Thyroid gland (tissue), 4 donors: ENCODE data around the gene HELT. TPM values are rescaled to one million over a fixed set of nuclear protein-coding genes. Genes with fewer than 3 reads are reported as not detected.

Source experiments
- DNase-seq, 2 donors: peaks; one replicate each; pipeline ENCODE4 v3.0.0-alpha.2; 2019
- H3K27ac ChIP-seq, 3 donors: fragments of 200-600 bp; sonication (generic); 1 replicate in 2 of 3; 2 replicates in 1 of 3; pipeline ENCODE4 v1.5.1; 2016 to 2019; ENCODE audit warnings: mild to moderate bottlenecking in 1 of 3, moderate library complexity in 1 of 3
- H3K27me3 ChIP-seq: fragments of 200-600 bp; sonication (generic); one replicate; pipeline ENCODE4 v1.5.1; 2019
- H3K36me3 ChIP-seq, 2 donors: fragments of 200-600 bp; sonication (generic); one replicate each; pipeline ENCODE4 v1.5.1; 2016 to 2019
- H3K4me1 ChIP-seq, 2 donors: fragments of 200-600 bp; sonication (generic); one replicate each; pipeline ENCODE4 v1.5.1; 2017 to 2019
- H3K4me3 ChIP-seq, 3 donors: fragments of 200-600 bp; sonication (generic); replicated peaks in 1 of 3; 1 replicate in 2 of 3; 2 replicates in 1 of 3; pipeline ENCODE4 v1.5.1; 2016; ENCODE audit warnings: mild to moderate bottlenecking in 1 of 3
- H3K9me3 ChIP-seq: fragments of 200-600 bp; sonication (generic); one replicate; pipeline ENCODE4 v1.5.1; 2017
- POLR2A ChIP-seq, 2 donors: fragments of 450-650 bp; IDR thresholded peaks; one replicate each; pipeline ENCODE4 v1.6.1; 2017; ENCODE audit warnings: antibody characterized with exemption in 2 of 2, mild to moderate bottlenecking in 2 of 2, moderate library complexity in 1 of 2
- WGBS, 2 donors: methylation state at CpG; one replicate each; pipeline ENCODE4 v1.1.5; 2017; 5-methylcytosine and 5-hydroxymethylcytosine counted together
- intact Hi-C: fragments of 100-400 bp; cut with DNase I; formaldehyde crosslinking; loops from one replicate; pipeline ENCODE4 v1.15.1; 2023
- total RNA-seq, 4 donors: library from RNA; depleted of rRNA; stranded (reverse); fragments of >200 nt; gene quantifications; one replicate each; pipeline ENCODE4 v1.2.3, GENCODE V29; 2016
- TF ChIP-seq, protein P1 (sequence below), 6 experiments: fragments of 200-600 bp in 3 of 6; fragments of 450-650 bp in 3 of 6; sonication (generic) in 3 of 6; IDR thresholded peaks; one replicate each; pipeline ENCODE4 v1.5.1; 2016 to 2019; ENCODE audit warnings: antibody characterized with exemption in 6 of 6, mild to moderate bottlenecking in 2 of 6, inconsistent platforms in 1 of 6, moderate library complexity in 1 of 6

HELT gene
- total RNA-seq, 4 donors from 2014 or later: not detected

DNA sequence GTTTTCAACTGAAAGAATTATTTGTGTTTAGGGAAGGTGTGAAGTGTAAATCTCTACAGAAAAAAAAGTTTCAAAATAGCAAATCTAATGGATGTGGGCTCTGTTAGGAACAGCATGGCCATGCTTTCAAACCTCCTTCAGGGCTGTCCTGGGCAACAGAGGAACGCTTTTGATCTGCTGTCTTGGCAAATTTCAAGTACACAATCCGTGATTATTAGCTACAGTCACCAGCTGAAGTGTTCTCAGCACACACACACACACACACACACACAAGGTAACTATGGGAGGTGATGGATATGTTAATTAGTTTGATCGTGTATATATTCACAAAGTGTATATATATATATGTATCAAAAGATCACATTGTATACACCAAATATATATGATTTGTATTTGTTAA is 40.5 kb upstream of the HELT start:
- intact Hi-C loops: no loop called here
- Histone ChIP-seq H3K4me1 (no peaks in the 10 kb centered on the region), H3K27me3 (no peaks in the 10 kb centered on the region), H3K9me3 (no peaks in the 10 kb centered on the region), H3K4me3 (no peak overlapping the region), H3K27ac (no peak overlapping the region), H3K36me3 (no peaks in the 10 kb centered on the region)
- 46 to 65% methylated on average over 3 of the region's 3 CpGs for WGBS, 2 donors
- TF ChIP-seq, protein P1, sequence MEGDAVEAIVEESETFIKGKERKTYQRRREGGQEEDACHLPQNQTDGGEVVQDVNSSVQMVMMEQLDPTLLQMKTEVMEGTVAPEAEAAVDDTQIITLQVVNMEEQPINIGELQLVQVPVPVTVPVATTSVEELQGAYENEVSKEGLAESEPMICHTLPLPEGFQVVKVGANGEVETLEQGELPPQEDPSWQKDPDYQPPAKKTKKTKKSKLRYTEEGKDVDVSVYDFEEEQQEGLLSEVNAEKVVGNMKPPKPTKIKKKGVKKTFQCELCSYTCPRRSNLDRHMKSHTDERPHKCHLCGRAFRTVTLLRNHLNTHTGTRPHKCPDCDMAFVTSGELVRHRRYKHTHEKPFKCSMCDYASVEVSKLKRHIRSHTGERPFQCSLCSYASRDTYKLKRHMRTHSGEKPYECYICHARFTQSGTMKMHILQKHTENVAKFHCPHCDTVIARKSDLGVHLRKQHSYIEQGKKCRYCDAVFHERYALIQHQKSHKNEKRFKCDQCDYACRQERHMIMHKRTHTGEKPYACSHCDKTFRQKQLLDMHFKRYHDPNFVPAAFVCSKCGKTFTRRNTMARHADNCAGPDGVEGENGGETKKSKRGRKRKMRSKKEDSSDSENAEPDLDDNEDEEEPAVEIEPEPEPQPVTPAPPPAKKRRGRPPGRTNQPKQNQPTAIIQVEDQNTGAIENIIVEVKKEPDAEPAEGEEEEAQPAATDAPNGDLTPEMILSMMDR (IDR thresholded peaks at IDR 0.05): no peak
- TF ChIP-seq POLR2A (IDR thresholded peaks at IDR 0.05): no peak
- DNase-seq: no peak

DNA sequence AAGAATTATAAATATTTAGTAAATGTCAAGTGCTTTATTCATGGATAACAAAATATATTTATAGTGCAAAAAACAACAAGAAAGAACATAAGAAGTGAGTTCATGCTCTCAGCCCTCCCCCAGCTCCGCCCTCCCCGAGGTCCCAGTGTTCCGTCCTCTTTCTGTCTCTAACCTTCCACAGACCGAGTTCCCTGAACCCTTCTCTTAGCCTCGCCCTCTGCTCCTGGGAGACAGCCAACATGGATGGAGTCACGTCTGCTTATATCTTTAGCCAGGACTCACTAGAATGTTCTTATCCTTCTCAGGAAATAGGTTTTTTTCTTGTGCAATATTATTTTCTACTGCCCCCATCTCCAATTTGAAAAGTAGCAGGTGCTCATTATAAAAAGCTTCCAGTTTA is 40.1 kb upstream of the HELT start:
- Histone ChIP-seq H3K9me3 (no peaks in the 10 kb centered on the region), H3K4me3 (no peak overlapping the region), H3K4me1 (peaks cover 0 to under 1% of the 10 kb centered on the region in 2 donors), H3K36me3 (no peaks in the 10 kb centered on the region), H3K27ac (no peak overlapping the region), H3K27me3 (no peaks in the 10 kb centered on the region)
- intact Hi-C loops: no loop called here
- TF ChIP-seq, protein P1 (IDR thresholded peaks at IDR 0.05): no peak
- TF ChIP-seq POLR2A (IDR thresholded peaks at IDR 0.05): no peak
- no peak for DNase-seq
- WGBS, 2 donors: 52 to 59% methylated on average over 6 of the region's 6 CpGs

DNA sequence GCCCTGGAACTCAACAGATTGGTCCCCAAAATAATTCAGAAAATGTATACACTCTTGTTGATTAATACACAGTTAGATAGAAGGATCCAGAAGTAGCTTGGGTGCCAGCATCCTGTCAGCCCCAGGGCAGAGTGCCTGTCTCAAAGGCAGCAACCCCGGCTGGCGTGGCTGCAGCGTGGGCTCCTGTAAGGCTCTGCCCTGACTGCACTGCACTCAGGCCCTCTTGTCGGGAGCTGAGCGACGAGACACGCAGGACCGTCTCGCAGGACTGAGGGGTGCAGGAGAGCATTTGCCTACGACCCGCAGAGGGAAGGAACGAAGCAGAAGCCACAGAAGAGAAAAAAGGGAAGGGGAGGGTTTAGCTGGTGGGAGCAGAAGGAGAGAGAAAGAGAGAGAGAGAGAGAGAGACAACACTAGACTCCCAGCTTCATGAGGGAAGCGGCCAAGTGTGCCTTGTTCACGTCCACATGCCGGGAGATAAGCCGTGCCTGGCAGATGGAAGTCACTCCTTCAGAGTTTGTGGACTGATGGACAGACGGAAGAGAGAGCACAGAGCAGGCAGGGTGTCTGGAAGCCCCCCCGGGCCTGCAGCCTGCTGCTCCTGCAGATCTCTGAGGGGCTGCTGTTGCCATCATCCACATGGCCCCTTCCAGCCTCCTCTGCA is 38.7 kb upstream of the HELT start:
- no peaks in the 10 kb centered on the region for H3K9me3 ChIP-seq
- H3K4me1 ChIP-seq: peaks cover 0 to 8% of the 10 kb centered on the region in 2 donors
- no peaks in the 10 kb centered on the region for H3K36me3 ChIP-seq
- 77% methylated on average over 17 to 18 of the region's 18 CpGs for WGBS, 2 donors
- DNase-seq: no peak
- TF ChIP-seq POLR2A (IDR thresholded peaks at IDR 0.05): no peak
- TF ChIP-seq, protein P1 (IDR thresholded peaks at IDR 0.05): no peak
- H3K27me3 ChIP-seq: no peaks in the 10 kb centered on the region
- H3K4me3 ChIP-seq: no peak overlapping the region
- intact Hi-C loops: loop anchor here (10.0 kb wide), 1 partner anchor 235 kb away; no protein-coding TSS in a partner anchor
- no peak overlapping the region for H3K27ac ChIP-seq

DNA sequence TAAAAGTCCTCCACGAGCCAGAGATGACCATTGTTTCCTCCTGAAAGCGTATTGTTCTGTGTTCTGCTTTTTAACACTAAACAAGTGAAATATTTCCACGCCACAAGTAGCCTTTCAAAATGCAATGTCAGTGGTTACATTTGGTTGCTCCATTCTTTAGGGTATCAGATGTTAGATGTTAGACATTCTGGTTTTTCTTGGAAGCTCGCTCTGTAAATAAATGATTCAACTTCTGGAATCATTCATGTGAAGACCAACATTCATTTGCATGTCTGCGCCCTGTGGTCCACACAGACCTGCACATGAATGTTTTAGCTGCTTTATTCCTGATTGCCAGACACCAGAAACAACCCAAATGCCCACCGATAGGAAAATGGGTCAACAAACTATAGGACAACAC is 38.0 kb upstream of the HELT start:
- Histone ChIP-seq H3K36me3 (no peaks in the 10 kb centered on the region), H3K4me3 (no peak overlapping the region), H3K4me1 (peaks cover 0 to 8% of the 10 kb centered on the region in 2 donors), H3K9me3 (no peaks in the 10 kb centered on the region), H3K27me3 (no peaks in the 10 kb centered on the region), H3K27ac (no peak overlapping the region)
- TF ChIP-seq, protein P1 (IDR thresholded peaks at IDR 0.05): no peak
- no peak for TF ChIP-seq POLR2A (IDR thresholded peaks at IDR 0.05)
- no peak for DNase-seq
- 76 to 78% methylated on average over 6 of the region's 6 CpGs for WGBS, 2 donors
- intact Hi-C loops: loop anchor here (10.0 kb wide), 1 partner anchor 235 kb away; no protein-coding TSS in a partner anchor

DNA sequence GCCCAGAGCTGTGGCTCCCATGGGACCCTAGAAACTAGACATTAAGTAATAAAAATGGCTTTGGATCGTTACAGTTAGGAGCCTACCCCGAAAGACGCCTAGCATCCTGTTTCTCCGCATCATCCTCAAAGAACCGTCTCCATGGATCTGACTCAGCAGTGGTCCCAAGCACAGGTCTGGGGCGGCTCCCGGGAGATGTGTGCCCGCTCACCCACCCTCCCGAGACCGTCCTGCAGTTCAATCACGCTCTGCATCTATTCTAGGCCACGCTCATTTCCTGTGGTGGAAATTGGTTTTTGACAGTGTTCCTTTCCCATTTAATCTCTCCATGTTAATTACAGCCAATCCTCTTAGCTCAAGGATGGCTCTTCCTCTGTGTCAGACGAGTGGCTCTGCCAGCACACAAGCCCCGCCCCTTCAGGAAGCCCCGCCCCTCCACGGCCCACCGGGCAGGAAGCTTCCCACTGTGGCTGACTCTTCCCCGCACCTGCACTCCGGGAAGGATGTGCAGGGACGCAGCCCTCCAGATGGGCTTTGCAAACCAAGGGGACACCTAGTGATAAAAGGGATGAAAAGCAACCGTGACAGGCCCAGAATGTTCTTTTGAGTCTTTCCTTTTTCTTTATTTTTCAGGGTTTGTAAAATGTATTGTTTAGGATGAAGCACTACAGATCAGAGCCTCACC is 34.5 kb upstream of the HELT start:
- Histone ChIP-seq H3K27ac (no peak overlapping the region), H3K4me3 (no peak overlapping the region), H3K27me3 (no peaks in the 10 kb centered on the region), H3K4me1 (peaks cover 0 to 8% of the 10 kb centered on the region in 2 donors), H3K36me3 (no peaks in the 10 kb centered on the region), H3K9me3 (no peaks in the 10 kb centered on the region)
- intact Hi-C loops: loop anchor here (10.0 kb wide), 1 partner anchor 239 kb away; no protein-coding TSS in a partner anchor
- peak; percentile 72 to 74 for DNase-seq
- WGBS, 2 donors: 40 to 44% methylated on average over 21 of the region's 21 CpGs
- no peak for TF ChIP-seq POLR2A (IDR thresholded peaks at IDR 0.05)
- TF ChIP-seq, protein P1 (IDR thresholded peaks at IDR 0.05): peak in 4 of 6 experiments; percentile 28 to 52 (median 44)
